ENCODE data around the gene YTHDC1. TPM values are rescaled to one million over a fixed set of nuclear protein-coding genes. Genes with fewer than 3 reads are reported as not detected.

YTHDC1 gene
- total and polyA plus RNA-seq, 2 of the 13 experiments (the other 11 are each of a cell fraction or from before 2014, with no cell fraction given): 37.3 to 56.8 TPM

- no peak for TF ChIP-seq ZNF318 (CRISPR knock-in tag; IDR thresholded peaks at IDR 0.05)
- no peak for TF ChIP-seq ZNF337 (CRISPR knock-in tag; IDR thresholded peaks at IDR 0.05; ENCODE audit: borderline replicate concordance, low read depth)
Observed at GRCh38 chr4:68287704-68288392, 62.0 kb downstream of the YTHDC1 start (continued).

GRCh38 chr4:68283714-68284113, 66.2 kb downstream of the YTHDC1 start:
- ChIA-PET CTCF (ENCODE audit: low intra/inter-chr PET ratio, low total read pairs) (no interaction called here), POLR2A (no interaction called here)
- no peak for ATAC-seq
- Histone ChIP-seq H3K27me3 (ENCODE audit: control insufficient read depth in 1 of 2, insufficient read depth in 2 of 2, low read length in 2 of 2) (peaks cover 0 to 1% of the 10 kb centered on the region in 2 experiments; a peak in 1 of 5 replicates), H3K4me2 (ENCODE audit: low read depth, low read length) (no peak overlapping the region), H3K27ac (ENCODE audit: extremely low read length, insufficient read depth, low read length) (no peak overlapping the region), H3K4me3 (replicated peaks in 1 of 3; ENCODE audit: insufficient read depth in 1 of 3, low read depth in 2 of 3, low read length in 3 of 3) (no peak overlapping the region), H2AFZ (ENCODE audit: low read length) (no peak overlapping the region), H3K9ac (ENCODE audit: insufficient read depth, low read depth, low read length) (no peak overlapping the region), H3K79me2 (ENCODE audit: insufficient read depth, low read length) (no peaks in the 10 kb centered on the region), H3K36me3 (replicated peaks in 1 of 2; ENCODE audit: control insufficient read depth in 1 of 2, insufficient read depth in 2 of 2, low read length in 2 of 2) (no peaks in the 10 kb centered on the region), H3K4me1 (ENCODE audit: insufficient read depth, low read length) (peaks cover 15% of the 10 kb centered on the region), H4K20me1 (ENCODE audit: insufficient read depth, low read length) (no peaks in the 10 kb centered on the region), H3K9me3 (ENCODE audit: low read length) (no peaks in the 10 kb centered on the region)
- intact Hi-C loops (cut with micrococcal nuclease; ENCODE audit: unreplicated experiment): no loop called here
- FAIRE-seq: no peak
- no peak for DNase-seq (ENCODE audit: low spot score)
- no TSS peak for BruUV-seq (replicated peaks)
- WGBS (ENCODE audit: low lambda C conversion rate): 88% methylated on average over 3 of the region's 3 CpGs
- in situ Hi-C loops (cut with HindIII; ENCODE audit: extremely low pct_ligation_motif_present, low pct_unique_long_range_greater_than_20kb): no loop called here
- TF ChIP-seq ZNF513 (CRISPR knock-in tag; conservative IDR thresholded peaks at IDR 0.05): no peak
- no peak for TF ChIP-seq TEAD2 (CRISPR knock-in tag; IDR thresholded peaks at IDR 0.05)
- TF ChIP-seq SIN3B (IDR thresholded peaks at IDR 0.05; ENCODE audit: low read length): no peak
- no peak for TF ChIP-seq ZNF460 (CRISPR knock-in tag; IDR thresholded peaks at IDR 0.05; ENCODE audit: borderline replicate concordance)
- no peak for TF ChIP-seq ZBTB43 (CRISPR knock-in tag; conservative IDR thresholded peaks at IDR 0.05)
- TF ChIP-seq SMAD3 (CRISPR knock-in tag; IDR thresholded peaks at IDR 0.05): no peak
- TF ChIP-seq KAT8 (CRISPR knock-in tag; IDR thresholded peaks at IDR 0.05): no peak
- TF ChIP-seq WIZ (CRISPR knock-in tag; IDR thresholded peaks at IDR 0.05): no peak
